Stimulated activated CD8-positive, alpha-beta memory T cell treated with anti-CD3 and anti-CD28 coated beads, Interleukin-4, amount 100 ng/mL, for 48 hours (primary cell): Measurements from ENCODE around the gene HIVEP1.

Source experiments
- DNase-seq: peaks from one replicate; pipeline ENCODE4 v3.0.0-alpha.2; 2020

Gene HIVEP1

DNA sequence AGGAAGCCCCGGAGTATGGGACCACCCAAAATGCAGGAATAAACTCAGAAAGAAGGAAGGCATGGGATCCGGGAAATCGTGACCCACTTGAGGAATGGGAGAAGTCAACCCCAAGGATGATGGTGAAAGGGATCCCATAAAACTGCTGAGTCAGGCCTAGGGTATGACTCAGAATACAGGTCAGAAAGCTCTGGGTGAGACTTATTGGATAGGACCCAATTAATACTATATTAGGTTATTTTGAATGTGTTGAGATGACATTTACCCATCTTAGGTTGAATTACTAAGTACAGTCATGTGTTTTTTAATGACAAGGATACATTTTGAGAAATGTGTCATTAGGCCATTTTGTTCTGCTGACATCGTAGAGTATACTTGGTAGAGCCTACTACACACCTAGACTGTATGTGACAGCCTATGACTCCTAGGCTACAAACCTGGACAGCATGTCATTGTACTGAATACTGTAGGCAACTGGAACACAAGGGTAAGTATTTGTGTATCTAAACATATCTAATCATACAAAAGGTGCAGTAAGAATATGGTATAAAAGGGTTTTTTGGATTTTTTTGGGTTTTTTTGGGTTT lies 17.1 kb upstream of the HIVEP1 start:
- DNase-seq, result no peak

GRCh38 chr6:11996751-11997150 lies 15.4 kb upstream of the HIVEP1 start:
- no peak for DNase-seq

GRCh38 chr6:11999246-11999645 lies 12.9 kb upstream of the HIVEP1 start:
- no peak for DNase-seq

GRCh38 chr6:12000174-12000573 lies 11.9 kb upstream of the HIVEP1 start:
- no peak for DNase-seq

DNA sequence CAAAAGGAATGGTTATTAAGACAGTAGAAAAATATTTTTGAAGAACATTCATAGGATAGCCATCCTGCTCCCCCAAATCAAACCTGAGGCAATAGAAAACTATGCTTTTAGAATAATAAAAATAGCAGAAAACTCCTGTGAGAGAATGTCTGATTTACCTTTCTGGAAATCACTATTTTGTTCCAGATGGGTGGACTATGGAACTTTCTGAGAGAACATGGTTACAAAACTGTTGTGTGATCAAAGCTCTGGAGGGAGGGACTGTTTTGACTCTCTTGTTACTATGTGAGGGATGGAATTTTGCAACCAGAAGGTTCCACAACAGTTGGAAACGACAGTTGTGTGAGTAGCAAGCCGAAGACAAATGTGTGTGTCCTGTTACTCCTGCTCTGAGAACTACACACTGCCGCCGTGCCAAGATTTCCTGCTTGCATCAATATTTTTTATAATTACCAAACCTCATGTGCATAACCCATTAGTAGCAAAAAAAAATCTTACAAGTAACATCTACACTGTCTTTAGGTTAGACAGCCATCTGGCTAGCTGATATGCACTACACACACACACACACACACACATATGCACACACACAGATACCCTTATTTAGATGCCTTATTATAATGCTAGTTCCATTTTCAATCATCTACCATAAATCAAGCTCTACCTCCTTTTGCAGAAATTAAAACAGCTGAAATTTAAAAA lies 11.0 kb upstream of the HIVEP1 start:
- DNase-seq, result no peak

- no peak for DNase-seq
These were observed 10.2 kb upstream of the HIVEP1 start for GRCh38 chr6:12001706-12002435.

DNA sequence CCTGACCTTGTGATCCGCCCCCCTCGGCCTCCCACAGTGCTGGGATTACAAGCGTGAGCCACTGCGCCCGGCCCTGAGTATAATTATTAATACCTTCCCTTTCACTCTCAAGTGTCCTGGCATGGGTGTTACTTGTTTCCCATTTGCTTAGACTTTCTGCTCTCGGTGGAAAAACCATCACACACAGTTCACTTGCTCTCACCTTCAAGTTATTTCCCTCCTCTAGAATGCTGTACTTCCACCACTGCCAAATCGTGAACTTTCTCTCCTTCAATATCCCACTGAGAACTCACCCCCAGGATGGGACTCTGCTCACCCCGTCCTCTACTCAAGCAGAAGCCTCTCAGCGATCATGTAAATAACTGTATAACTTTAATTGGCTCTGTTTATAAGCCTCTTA lies 4.6 kb upstream of the HIVEP1 start:
- no peak for DNase-seq

GRCh38 chr6:12007887-12008286 lies 4.2 kb upstream of the HIVEP1 start:
- no peak for DNase-seq

- peak; percentile 85 for DNase-seq
These were observed 3.5 kb upstream of the HIVEP1 start for GRCh38 chr6:12008366-12009179.

GRCh38 chr6:12009180-12009685 lies 2.9 kb upstream of the HIVEP1 start:
- no peak for DNase-seq

- no peak for DNase-seq
These were observed 2.1 kb upstream of the HIVEP1 start for GRCh38 chr6:12009876-12010634.

DNA sequence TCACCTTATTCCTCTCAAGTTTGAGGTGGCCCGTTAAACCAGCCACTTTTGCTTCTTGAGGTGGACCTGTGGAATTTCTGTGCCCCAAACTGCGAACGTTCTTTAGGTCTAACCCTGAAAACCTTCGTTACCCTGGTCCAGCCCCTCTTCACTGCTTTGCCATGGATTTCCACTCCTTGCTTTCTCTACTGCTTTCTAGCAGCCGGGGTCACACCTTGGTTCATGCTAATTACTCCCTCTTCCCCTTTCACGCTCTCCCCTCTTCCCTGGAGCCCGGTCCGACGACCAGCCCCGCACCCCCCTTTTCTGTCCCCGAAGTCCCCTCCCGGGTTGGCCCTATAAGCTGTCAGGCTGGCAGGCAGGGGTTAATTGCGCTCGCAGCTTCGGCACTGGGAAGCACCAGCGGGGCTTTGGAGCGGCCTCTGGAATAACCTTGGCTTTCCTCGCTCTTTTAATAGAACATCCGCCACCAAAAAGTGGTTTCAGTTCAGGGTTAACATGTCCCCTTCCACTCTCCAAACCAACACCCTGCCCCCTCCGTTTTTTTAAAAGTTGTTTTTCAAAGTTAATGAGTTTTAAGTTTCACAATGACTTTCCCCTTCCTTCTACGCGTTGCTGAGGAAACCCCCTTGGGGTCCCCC lies 1.4 kb upstream of the HIVEP1 start:
- peak; percentile 65 for DNase-seq

GRCh38 chr6:12011276-12012037 lies 655 bp upstream of the HIVEP1 start:
- DNase-seq, result peak; percentile 96

- DNase-seq, result peak; percentile 83
These were observed 620 bp downstream of the HIVEP1 start for GRCh38 chr6:12012558-12013306.

DNA sequence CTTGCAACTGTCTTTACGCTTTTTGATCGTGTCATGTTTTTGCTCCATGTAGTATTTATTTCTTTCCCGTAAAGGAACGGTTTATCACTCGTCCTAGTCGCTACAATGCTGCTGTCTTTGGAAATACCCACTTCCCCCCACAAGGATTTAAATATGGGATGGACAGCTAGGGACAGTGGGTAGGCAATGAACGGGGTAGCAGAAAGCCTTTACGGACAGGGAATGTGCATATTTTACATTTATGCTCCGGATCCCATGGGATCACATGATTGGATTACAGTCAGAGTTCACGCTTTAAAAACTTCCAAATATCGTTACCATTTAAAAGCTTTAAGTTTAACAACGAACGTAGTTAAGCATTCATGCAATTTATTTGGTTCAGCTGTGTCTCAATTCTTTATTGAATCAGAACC lies 1.2 kb downstream of the HIVEP1 start:
- no peak for DNase-seq

GRCh38 chr6:12014027-12014872 lies 2.1 kb downstream of the HIVEP1 start:
- no peak for DNase-seq

- no peak for DNase-seq
These were observed 2.7 kb downstream of the HIVEP1 start for GRCh38 chr6:12014873-12015149.

DNA sequence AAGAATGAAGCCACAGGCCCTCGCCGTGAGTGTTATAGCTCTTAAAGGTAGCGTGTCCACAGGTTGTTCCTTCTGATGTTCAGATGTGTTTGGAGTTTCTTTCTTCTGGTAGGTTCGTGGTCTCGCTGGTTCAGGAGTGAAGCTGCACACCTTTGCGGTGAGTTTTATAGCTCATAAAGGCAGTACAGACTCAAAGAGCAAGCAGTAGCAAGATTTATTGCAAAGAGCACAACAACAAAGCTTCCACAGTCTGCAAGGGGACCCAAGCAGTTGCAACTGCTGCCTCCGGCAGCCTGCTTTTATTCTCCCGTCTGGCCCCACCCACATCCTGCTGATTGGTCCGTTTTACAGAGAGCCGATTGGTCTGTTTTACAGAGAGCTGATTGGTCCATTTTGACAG lies 5.2 kb downstream of the HIVEP1 start:
- DNase-seq, result no peak

- no peak for DNase-seq
These were observed 5.8 kb downstream of the HIVEP1 start for GRCh38 chr6:12017876-12018401.
